Stimulated activated CD4-positive, alpha-beta T cell treated with anti-CD3 and anti-CD28 coated beads, Interleukin-1b, Interleukin-23, amount 100 ng/mL, for 24 hours (primary cell): Measurements from ENCODE around the gene PPP2R5B.

Source experiments
- DNase-seq, 4 experiments: peaks; one replicate each; pipeline ENCODE4 v3.0.0-alpha.2; 2020; ENCODE audit warnings: low read depth in 4 of 4, low spot score in 1 of 4

PPP2R5B gene

DNA sequence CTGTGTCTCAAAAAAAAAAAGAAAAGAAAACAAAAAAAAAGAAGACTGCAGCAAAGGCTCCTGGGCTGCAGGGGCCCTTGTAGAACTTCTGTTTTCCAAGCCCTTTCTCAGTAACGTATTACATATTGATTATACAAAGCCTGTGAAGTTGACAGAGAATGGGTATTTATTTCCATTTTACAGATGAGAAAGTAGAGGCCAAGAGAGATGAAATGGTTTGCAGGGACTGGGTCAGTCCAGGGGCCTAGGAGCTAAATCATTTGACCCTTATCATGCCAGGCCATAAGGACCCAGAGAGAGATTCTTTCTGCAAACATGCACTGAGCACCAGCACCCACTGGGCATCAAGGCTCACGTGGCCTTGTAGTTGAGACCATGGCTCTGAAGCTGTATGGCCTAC, 4.5 kb downstream of the PPP2R5B start:
- no peak for DNase-seq

DNA sequence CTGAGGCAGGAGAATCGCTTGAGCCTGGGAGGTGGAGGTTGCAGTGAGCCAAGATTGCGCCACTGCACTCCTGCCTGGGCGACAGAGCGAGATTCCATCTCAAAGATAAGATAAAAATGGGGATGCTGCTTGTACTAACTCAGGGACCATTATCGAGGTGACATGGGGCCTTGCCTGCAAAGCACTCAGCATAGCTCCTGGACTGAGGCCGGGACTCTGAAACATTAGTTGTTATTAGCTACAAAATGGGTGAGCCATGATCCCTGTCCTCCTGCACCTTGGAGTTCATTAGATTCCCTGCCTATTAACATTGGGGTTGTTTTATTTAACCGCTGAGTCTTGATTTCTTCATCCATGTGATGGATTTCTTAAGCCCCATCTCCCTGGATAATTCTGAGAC, 5.1 kb downstream of the PPP2R5B start:
- no peak for DNase-seq

DNA sequence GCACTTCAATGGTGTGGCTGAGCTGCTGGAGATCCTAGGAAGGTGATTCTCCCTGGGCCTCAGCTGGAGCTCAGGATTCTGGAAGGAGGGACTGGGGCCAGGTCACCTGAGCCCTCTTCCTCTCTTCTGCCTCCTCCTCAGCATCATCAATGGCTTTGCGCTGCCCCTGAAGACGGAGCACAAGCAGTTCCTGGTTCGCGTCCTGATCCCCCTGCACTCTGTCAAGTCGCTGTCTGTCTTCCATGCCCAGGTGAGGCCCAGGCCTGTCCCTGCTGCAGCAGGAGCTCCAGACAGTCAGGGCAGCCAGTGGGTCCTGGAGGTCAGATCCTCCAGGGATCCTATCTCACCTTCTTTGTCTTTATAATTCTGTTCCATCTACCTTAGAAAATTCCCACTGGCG, 5.9 kb downstream of the PPP2R5B start:
- no peak for DNase-seq

DNA sequence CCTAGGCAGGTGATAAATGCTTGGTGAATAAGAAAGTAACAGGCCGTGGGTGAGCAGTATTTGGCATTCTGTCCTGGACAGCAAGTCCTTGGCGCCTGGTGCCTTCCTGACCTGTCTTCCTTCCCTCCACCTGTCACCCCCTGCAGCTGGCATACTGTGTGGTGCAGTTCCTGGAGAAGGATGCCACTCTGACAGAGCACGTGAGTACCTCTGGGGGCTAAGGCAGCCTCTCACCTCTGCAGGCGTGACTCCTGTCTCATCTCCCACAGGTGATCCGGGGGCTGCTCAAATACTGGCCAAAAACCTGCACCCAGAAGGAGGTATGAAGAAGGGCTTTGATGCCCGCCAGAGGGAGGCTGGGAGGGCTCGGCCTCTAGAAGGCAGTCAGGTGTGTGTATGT, 6.8 kb downstream of the PPP2R5B start:
- no peak for DNase-seq

DNA sequence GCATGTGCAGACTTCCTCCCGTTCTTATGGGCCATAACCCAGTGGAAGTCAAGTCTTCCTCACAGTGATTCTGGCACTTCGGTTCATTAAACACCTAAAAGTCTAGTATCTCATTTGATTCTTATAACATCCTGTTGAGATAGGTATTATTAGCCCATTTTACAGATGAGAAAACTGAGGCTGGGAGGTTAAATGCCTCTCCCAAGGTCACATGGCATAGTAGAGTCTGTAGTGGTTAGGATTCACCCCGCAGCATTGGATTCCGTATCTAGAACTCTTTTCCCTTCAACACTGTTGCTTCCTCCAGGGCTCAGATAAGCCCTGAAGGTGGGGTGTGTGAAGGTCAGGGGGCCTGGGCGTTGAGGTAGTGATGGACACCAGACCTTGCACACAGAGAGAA, 7.8 kb downstream of the PPP2R5B start:
- no peak for DNase-seq

DNA sequence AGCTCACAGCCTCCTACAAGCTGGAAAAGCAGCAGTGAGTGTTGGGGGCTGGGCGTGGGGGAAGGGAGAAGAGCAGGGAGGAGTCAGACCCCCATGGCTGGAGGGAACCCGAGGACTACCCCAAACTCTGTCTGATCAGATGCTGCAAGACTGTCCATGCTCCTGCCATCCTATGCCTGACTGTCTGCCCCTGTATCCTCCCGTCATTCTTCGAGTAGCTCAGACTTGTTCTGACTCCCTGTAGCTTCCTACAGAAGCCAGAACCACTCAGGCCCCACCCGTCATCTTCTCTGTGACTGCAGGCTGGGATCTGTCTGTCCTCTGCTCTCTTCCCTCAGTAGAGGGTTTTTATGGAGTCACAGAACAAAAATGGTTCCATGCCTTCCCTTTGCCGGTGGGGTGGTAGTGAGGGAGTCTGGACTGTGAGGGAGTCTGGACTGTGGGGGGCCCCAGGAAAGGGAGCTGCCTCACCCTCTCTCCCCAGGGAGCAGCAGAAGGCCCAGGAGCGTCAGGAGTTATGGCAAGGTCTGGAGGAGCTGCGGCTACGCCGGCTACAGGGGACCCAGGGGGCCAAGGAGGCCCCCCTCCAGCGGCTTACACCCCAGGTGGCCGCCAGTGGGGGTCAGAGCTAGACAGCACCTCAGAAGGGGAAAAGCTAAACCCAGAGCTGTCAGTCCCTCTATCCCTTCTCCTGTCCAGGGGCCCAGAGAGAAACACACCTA, 8.9 kb downstream of the PPP2R5B start:
- DNase-seq = no peak

DNA sequence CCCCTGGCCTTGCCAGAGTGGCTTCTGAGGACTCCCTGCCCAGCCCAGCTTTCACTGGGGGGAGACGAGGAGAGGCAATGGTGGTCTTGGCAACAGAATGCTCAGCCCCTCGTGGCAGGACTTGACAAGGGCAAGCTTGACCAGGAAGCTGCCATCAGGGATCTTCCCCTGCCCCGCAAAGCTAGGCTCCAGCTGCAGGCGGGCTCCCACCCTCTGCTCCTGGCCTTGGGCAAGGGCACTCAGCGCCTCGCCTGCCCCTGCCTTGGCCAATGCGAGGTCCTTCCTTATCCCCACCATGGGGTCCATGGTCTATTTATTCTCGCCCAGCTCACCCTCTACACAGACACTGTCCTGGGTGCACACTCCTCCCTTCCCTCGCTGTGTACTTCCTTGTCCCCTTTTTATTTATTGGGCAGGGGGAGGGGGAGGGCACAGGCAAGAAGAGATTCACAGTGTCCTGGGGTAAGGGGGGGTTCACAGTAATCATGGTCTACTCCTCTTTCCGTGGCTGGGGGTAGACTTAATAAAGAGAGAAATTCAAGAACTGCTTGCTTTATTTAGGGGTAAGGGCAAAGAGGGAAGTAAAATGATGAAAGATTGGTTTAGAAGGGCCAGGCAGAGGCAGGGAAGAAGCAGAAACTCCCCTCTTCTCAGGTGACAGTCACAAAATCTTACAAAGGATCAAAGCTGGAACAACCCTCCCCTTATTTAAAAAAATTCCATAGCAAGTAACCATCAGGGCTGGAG, 9.6 kb downstream of the PPP2R5B start:
- no peak for DNase-seq

DNA sequence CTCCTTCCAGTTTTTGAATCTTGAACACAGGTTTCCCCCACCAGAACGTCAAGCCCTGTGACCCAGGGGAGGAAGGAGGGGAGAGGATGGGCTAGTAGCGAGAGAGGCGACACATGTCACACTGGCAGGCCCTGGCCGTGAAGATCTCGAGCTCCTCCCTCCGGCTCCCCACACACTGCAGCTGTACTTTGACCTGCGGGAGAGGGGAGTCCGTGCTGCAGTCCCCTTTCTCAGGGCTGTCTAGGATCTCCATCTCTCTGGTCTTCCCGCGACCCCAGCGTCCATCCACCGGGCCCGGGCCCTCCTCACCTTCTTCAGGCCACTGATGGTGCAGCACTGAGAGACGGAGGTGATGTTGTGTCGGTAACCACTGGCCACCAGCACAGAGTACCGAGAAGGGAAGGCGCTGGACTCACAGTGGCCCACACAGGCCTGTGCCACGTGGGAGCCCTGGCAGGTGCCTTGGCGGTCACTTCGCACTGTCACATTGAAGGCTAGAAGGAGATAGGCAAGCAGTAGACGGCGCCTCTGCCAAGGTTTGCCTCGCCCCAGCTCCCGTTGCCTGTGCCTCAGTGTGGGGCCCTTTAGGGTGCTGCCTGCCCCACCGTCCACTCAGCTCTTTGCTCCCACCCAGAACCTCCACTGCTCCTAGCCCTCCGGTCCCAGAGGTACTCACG, 10.3 kb downstream of the PPP2R5B start:
- DNase-seq = no peak

DNA sequence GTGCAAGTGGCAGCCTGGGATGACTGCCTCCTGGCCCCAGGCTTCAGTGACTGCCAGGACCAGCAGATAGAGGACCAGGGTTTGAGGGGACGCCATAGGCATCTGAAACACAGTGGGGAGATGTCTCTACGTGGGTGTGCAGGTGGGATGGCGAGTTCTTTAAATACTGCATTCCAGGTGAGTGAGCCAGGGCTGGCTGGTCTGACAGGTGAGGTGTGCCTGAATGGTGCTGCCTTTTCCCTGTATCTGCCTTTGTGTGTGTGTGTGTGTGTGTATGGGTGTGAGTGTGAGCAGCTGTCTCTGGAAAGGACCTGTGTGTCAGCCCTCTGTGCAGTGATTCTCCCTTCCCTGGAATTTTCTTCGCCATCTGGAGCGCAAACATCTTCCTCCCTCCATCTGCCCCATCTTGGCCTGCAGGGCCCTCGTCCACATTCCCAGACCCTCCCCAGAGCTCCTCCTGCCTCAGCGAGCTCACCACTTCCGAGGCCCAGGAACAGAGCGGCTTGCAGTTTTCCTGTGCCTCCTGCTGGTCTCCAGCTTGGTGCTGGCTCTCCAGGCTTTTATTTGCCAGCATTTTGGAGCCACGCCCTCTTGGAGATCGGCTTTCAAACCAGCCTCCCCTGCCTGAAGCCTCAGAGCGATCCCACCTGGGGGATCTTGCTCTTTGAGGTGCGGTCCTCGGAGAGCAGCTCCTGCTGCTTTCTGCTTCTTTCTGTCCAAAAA, 11.0 kb downstream of the PPP2R5B start, which contains the start of gene GPHA2:
Gene GPHA2 (minus strand): TSS at position 535 of the 723 bp plus-strand sequence. CDS start 433 bp downstream, at position 102.
- no peak for DNase-seq

DNA sequence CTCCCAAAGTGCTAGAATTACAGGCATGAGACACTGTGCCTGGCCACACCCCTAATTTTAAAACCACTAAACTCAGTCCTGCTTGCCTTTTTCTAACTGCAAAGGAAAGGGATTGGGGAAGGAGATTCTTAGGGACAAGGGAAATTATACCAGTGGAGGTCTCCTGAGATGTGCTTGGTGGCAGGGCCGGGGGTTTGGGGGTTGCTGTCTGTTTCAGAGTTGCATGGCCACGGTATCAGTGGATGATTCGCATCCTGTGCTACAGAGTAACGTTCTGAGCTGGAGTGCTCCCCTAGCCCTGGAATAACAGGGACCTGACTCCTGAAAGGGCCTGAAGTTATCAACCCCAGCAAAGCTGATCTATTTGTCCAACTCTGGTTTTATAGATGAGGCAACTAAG, 12.1 kb downstream of the PPP2R5B start:
- DNase-seq = no peak

DNA sequence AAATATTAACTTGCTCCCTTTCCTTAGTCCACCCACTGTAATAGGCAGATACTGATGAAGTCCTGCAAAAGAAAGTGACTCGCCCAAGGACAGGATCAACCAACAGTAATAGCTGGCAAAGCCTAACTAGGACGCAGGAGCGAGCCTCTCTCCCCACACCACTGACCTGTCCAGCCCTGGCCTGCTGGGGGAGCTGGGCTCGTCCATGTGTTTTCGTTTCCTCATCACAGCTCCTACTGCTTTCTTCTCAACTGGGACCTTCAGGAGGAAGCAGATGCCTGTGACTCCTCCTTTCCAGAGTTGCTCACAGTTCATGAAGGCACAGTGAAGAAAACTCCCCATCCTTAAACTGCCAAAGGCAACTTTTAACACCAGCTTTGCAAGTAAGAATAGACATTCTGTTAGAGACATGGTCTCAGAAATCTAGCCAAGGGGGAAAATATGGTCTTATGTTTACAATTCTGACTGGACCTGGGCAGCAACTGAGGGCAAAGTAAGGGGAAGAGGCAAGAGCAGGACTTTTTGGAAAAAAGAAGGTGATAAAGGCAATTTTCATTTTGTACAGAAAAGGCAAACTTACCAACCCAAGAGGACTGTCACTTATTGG, 22.8 kb downstream of the PPP2R5B start:
- no peak for DNase-seq

DNA sequence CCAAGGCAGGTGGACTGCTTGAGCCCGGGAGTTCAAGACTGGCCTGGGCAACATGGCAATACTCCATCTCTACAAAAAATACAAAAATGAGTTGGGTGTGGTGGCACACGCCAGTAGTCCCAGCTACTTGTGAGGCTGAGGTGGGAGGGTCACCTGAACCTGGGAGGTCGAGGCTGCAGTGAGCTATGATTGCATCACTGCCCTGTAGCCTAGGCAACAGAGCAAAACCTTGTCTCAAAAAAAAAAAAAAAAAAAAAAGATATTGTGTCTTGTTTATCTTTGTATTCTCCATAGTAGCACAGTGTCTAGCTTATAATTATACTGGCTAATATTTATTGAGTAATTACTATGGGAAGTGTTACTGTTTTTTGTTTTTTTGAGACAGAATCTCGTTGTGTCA, 27.0 kb downstream of the PPP2R5B start:
- DNase-seq = no peak

DNA sequence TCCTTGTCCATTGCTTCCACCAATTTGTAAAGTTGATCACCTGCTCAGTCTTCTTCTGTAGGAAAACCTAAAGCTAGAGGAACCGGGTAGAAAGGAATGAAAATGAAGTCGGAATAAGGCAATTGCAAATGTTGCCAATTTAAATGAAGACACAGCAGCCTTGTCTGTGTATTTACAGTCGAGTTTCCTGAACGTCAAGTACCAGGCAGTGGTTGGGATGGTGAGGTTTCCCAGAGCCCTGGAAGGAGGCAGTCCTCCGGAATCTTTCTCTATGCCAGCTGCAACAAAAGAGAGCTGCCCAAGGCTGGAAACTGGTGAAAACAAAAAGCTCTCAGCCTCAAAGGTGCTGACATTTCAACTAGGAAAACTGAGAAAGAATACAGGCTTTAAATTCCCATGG, 29.7 kb downstream of the PPP2R5B start:
- no peak for DNase-seq

DNA sequence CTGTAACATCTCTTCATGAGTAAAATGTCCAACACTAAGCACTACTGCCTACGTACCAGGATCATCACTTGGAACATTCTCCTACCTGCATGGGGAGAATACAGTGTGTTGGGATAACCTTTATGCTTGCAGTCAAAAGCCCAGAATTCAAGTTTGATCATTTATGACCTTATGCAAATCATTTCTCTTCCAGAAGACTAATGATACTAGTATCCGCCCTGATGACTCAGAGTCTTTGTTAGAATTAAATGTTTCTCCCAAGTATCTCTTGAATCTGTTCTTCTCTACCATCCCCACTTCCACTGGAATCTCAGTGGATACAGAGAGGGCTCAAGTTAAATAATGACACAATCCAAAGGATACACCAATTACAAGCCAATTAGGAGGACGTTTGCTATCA, 35.0 kb downstream of the PPP2R5B start:
- no peak for DNase-seq

DNA sequence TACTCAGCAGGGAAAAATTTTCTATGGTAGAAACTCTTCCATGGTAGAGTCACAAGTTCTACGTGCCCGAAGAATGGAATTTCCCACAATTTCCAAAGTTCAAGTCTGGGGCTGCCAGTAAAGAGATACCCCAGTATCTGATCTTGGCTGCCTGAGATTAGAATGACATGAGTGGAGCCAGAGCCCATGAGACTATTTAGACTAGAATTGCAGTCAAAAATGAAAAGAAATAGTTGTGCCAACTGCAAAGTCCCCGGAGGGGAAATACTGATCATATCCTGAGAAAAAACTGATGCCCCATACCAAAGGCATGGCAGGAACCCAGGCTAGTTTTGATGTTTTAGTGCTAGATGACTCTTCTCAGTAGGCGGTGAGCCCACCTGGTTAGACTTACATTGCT, 36.2 kb downstream of the PPP2R5B start:
- no peak for DNase-seq

DNA sequence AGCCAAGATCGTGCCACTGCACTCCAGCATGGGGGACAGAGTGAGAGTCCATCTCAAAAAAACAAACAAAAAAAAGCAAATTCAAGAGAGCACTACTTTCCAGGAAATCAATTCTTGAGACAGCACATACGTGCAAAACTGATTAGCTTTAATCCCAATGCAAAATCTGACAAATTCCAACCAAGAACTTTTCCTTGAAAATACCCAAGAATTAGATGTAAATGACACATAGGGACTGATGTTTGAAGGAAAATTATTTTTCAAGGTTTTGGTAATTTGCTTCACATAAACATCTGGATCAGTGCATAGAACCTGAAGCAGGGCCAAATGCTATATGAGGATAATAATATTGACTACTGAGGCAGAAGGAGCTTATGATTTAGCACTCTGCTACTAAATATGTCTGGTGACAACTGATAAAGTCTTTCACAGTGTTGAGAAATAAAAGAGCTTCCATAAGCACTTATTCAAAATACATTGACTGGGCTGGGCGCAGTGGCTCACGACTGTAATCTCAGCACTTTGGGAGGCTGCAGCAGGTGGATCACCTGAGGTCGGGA, 38.7 kb downstream of the PPP2R5B start:
- DNase-seq = no peak

DNA sequence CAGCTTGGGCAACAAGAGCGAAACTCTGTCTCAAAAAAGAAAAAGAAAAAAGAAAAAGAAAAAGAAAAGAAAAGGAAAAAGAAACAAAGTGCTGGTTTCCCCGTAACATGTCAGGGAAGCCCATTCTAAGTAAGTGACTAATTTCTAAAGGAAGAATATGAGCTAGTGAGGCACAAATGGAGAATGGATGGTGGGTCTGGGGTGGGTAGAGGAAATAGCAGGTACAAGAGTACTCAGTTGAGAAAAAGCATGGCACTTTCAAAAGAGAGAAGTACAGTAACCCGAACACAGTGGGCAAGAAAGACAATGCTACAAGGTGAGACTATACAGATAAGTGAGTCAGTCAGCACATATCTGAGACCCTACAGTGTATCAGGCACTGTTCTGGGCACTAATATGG, 42.9 kb downstream of the PPP2R5B start:
- no peak for DNase-seq

DNA sequence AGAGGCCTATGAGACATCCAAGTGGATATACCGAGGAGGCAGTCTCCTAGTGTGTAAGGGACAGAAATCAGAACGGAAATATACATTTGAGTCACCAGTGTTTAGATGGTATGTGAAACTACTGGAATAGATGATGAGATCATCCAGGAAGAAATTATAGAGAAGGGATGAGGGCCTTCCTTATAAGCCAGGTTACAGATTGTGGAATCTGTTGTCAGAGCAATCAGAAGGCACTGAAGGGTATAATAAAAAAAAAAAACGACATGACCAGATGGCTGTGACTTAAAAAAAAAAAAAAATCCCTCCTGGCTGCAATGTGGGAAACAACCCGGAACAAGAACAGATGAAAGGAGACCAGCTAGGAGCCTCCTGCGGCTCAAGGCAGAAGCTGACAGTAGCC, 44.7 kb downstream of the PPP2R5B start:
- DNase-seq = no peak

DNA sequence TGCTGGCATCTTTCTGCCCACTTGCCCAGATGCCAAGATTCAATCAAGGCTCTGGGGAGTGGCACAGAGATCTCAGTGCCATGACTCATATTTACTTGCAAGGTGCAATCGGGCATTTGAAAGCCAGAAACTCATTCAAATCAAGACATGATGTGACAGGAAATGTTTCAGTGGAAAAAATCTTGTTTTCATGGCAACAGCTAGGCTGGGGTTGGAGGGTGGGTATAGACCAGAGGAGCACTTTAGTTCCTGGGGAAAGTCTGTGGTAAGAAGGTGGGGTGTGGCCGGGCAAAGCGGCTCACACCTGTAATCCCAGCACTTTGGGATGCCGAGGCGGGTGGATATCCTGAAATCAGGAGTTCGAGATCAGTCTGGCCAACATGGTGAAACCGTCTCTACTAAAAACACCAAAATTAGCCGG, 46.3 kb downstream of the PPP2R5B start:
- DNase-seq = peak in 2 of 4 experiments; percentile 3 to 13

DNA sequence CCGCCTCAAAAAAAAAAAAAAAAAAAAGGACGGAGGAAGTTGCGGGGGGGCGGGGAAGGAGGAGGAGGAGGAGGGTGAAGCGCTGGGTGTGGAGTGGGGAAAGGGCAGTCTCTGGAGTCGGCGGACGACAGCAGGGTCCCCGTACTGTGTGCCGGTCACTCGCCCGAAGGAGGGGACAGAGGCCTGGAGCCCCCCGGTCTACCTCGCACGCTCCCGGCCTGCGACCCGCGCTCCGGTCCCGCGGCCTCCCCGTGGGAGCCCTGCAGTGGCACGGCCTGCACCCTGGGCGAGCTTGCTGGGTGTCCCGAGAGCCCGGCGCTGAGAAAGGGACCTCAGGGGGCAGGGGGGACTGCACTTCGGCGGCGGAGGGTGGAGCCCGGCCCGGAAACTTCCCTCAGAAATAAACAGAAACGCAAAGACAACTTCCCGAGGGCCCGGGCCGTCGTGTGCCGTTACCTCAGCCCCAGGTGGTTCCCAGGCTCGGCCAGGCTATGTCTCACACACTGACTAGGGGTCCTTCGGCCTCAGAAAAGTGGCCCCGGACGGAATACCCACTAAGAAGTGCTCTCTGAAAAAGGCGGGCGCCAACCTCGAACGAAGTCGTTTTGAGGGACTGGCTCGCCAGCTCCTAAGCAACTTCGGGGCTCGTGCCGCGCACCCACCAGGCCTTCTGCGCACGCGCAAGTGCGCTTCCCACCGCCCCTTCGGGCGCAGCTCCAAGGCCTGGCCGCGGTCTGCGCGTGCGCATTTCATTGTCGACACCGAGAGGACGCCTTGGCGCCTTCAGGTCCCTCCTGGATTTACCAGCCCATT, 47.1 kb downstream of the PPP2R5B start, which contains the start of gene MAJIN:
Gene MAJIN (minus strand): TSS at position 688 of the 813 bp plus-strand sequence. CDS start 12,703 bp downstream, outside the sequence.
- peak; percentile 80 to 90 (median 85) for DNase-seq
